GM12878 (cell line): ENCODE measurements around the gene ADAP1. TPM values are rescaled to one million over a fixed set of nuclear protein-coding genes. Genes with fewer than 3 reads are reported as not detected.
A peak's percentile ranks its signal among the peaks of the same experiment; 100 is the strongest.

ENCODE experiments used
- ATF7 ChIP-seq: fragments of 450-650 bp; IDR thresholded peaks from 2 replicates; pipeline ENCODE4 v1.6.1; 2016; ENCODE audit warnings: low read depth, mild to moderate bottlenecking
- CHD4 ChIP-seq: fragments of 200-600 bp; sonication (generic); IDR thresholded peaks from 2 replicates; pipeline ENCODE4 v1.6.1; 2016; ENCODE audit warnings: mild to moderate bottlenecking
- CREM ChIP-seq: IDR thresholded peaks from 2 replicates; pipeline ENCODE4 v1.6.1; 2014; ENCODE audit warnings: antibody characterized with exemption, low read depth
- E2F4 ChIP-seq: IDR thresholded peaks from 2 replicates; pipeline ENCODE4 v1.6.1; 2012; ENCODE audit warnings: low read depth, low read length, improper control_type of control experiment
- E4F1 ChIP-seq: fragments of 450-650 bp; IDR thresholded peaks from 2 replicates; pipeline ENCODE4 v1.6.1; 2018; ENCODE audit warnings: borderline replicate concordance, mild to moderate bottlenecking; ENCODE audit not compliant: partially characterized antibody
- EGR1 ChIP-seq, 2 experiments: IDR thresholded peaks; 1 replicate in 1 of 2; 2 replicates in 1 of 2; pipeline ENCODE4 v1.6.1; 2011 to 2012; ENCODE audit warnings: low read depth in 2 of 2, low read length in 2 of 2, borderline replicate concordance in 1 of 2, mild to moderate bottlenecking in 1 of 2, moderate library complexity in 1 of 2
- FOS ChIP-seq: IDR thresholded peaks from 3 replicates; pipeline ENCODE4 v1.6.1; 2011; ENCODE audit warnings: borderline replicate concordance; ENCODE audit not compliant: insufficient read length; ENCODE audit errors: extremely low read depth
- HDAC2 ChIP-seq: fragments of 200-600 bp; sonication (generic); IDR thresholded peaks from 2 replicates; pipeline ENCODE4 v1.6.1; 2017
- IRF4 ChIP-seq: IDR thresholded peaks from 2 replicates; pipeline ENCODE4 v1.6.1; 2011; ENCODE audit warnings: low read depth, low read length
- MEF2A ChIP-seq: IDR thresholded peaks from 2 replicates; pipeline ENCODE4 v1.6.1; 2011; ENCODE audit warnings: low read depth, mild to moderate bottlenecking, low read length, moderate library complexity; ENCODE audit not compliant: insufficient read depth
- MTA2 ChIP-seq: fragments of 450-650 bp; IDR thresholded peaks from 2 replicates; pipeline ENCODE4 v1.6.1; 2016; ENCODE audit warnings: low read depth, mild to moderate bottlenecking, moderate library complexity
- MTA3 ChIP-seq: IDR thresholded peaks from 2 replicates; pipeline ENCODE4 v1.6.1; 2012; ENCODE audit warnings: low read length, inconsistent platforms, borderline replicate concordance
- NFYA ChIP-seq: IDR thresholded peaks from 2 replicates; pipeline ENCODE4 v1.6.1; 2011; ENCODE audit warnings: low read depth, mild to moderate bottlenecking, low read length, improper control_type of control experiment, borderline replicate concordance
- NFYB ChIP-seq: IDR thresholded peaks from 2 replicates; pipeline ENCODE4 v1.6.1; 2011; ENCODE audit warnings: low read depth, mild to moderate bottlenecking, low read length, improper control_type of control experiment, moderate library complexity; ENCODE audit not compliant: insufficient read depth
- POLR2A ChIP-seq: IDR thresholded peaks from 2 replicates; pipeline ENCODE4 v1.6.1; 2011; ENCODE audit warnings: low read depth, mild to moderate bottlenecking, low read length
- RUNX3 ChIP-seq: IDR thresholded peaks from 2 replicates; pipeline ENCODE4 v1.6.1; 2012; ENCODE audit warnings: low read length, inconsistent platforms
- SMC3 ChIP-seq: IDR thresholded peaks from 2 replicates; pipeline ENCODE4 v1.6.1; 2011; ENCODE audit warnings: low read length, improper control_type of control experiment, borderline replicate concordance
- SP1 ChIP-seq: IDR thresholded peaks from one replicate; pipeline ENCODE4 v1.6.1; 2011; ENCODE audit warnings: low read depth, low read length
- ZBTB11 ChIP-seq: fragments of 450-650 bp; formaldehyde crosslinking; IDR thresholded peaks from 2 replicates; pipeline ENCODE4 v1.5.0; 2022; ENCODE audit warnings: mild to moderate bottlenecking, missing genetic modification characterization
- polyA plus RNA-seq, 11 experiments: library from polyadenylated mRNA; depleted of rRNA in 4 of 11; unstranded in 6 of 11; stranded (reverse) in 5 of 11; fragments of >200 nt; fragmentation: Nextera tagmentation in 4 of 11; fragmentation: Illumina TruSeq in 1 of 11; extraction: Ambion mirVana in 4 of 11; extraction: Trizol in 1 of 11; gene quantifications; 1 replicate in 1 of 11; 2 replicates in 10 of 11; pipeline versions ENCODE4 v1.2.1 to v1.2.3, GENCODE V29; 2011 to 2016; ENCODE audit warnings: inconsistent platforms in 2 of 11, missing spikeins in 2 of 11, low read depth in 1 of 11
- total RNA-seq, 4 experiments: library from RNA; depleted of rRNA in 3 of 4; stranded (reverse); fragments of >200 nt in 3 of 4; fragmentation: Illumina TruSeq in 1 of 4; extraction: Trizol in 1 of 4; gene quantifications; 2 replicates each; pipeline versions ENCODE4 v1.2.1 to v1.2.3, GENCODE V29; 2013 to 2021
- TF ChIP-seq, protein P1 (sequence below): fragments of 450-650 bp; IDR thresholded peaks from 2 replicates; pipeline ENCODE4 v1.6.1; 2017; ENCODE audit warnings: borderline replicate concordance

Gene ADAP1
- total and polyA plus RNA-seq, 10 of the 15 experiments (the other 5 are each of a cell fraction or from before 2014, with no cell fraction given) = 0.22 to 44.2 (median 22.0) TPM; not detected in 1

GRCh38 chr7:992709-993607 lies 38.5 kb upstream of the ADAP1 start (continued):
- TF ChIP-seq MEF2A (peak; percentile 54; the same call in 1 of the 2 replicates), CHD4 (no peak), E2F4 (no peak), SMC3 (peak; percentile 100), E4F1 (no peak), IRF4 (peak; percentile 57; the same call in 1 of the 2 replicates), MTA2 (no peak), CREM (no peak; the same call in 1 of the 2 replicates), FOS (no peak), POLR2A (peak; percentile 71), NFYB (no peak), EGR1 (IDR thresholded peaks at IDR 0.05; ENCODE audit: borderline replicate concordance in 1 of 2, low read depth in 2 of 2, low read length in 2 of 2) (peak in 1 of 2 experiments; percentile 10; a peak in 1 of 3 replicates), SP1 (no peak), MTA3 (no peak), ATF7 (no peak), ZBTB11 (CRISPR knock-in tag) (no peak), RUNX3 (no peak), HDAC2 (no peak), NFYA (no peak)
- TF ChIP-seq, protein P1, sequence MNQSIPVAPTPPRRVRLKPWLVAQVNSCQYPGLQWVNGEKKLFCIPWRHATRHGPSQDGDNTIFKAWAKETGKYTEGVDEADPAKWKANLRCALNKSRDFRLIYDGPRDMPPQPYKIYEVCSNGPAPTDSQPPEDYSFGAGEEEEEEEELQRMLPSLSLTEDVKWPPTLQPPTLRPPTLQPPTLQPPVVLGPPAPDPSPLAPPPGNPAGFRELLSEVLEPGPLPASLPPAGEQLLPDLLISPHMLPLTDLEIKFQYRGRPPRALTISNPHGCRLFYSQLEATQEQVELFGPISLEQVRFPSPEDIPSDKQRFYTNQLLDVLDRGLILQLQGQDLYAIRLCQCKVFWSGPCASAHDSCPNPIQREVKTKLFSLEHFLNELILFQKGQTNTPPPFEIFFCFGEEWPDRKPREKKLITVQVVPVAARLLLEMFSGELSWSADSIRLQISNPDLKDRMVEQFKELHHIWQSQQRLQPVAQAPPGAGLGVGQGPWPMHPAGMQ = no peak
